Activated T-cell treated with anti-CD3 and anti-CD28 coated beads, Interleukin-2, amount 50 U/mL, for 72 hours (primary cell): Measurements from ENCODE around the gene TMEM81. TPM values are rescaled to one million over a fixed set of nuclear protein-coding genes. Genes with fewer than 3 reads are reported as not detected.

Experiments used
- ATAC-seq, 2 donors: fragments of 150-1000 bp; cut with Tn5 transposase; replicated peaks in 1 of 2; 2 replicates each; pipeline ENCODE4 v1.10.0; 2021; ENCODE audit warnings: moderate library complexity in 2 of 2, mild to moderate bottlenecking in 1 of 2
- DNase-seq, 2 donors: peaks; one replicate each; pipeline ENCODE4 v3.0.0; 2021 to 2022; ENCODE audit warnings: mixed read lengths in 1 of 2
- H3K27ac Mint-ChIP-seq: one replicate; pipeline ENCODE4 v1.8.0; 2022; ENCODE audit warnings: mild to moderate bottlenecking, moderate library complexity, mixed read lengths
- H3K27me3 Mint-ChIP-seq: one replicate; pipeline ENCODE4 v1.8.0; 2022; ENCODE audit warnings: low read depth, mixed read lengths
- H3K36me3 Mint-ChIP-seq, 2 donors: one replicate each; pipeline ENCODE4 v1.8.0; 2022; ENCODE audit warnings: mixed read lengths in 2 of 2, mild to moderate bottlenecking in 1 of 2; ENCODE audit not compliant: insufficient read depth in 2 of 2
- H3K4me1 Mint-ChIP-seq: one replicate; pipeline ENCODE4 v1.8.0; 2022; ENCODE audit warnings: low read depth, mixed read lengths
- H3K4me3 Mint-ChIP-seq, 2 donors: one replicate each; pipeline ENCODE4 v1.8.0; 2022; ENCODE audit warnings: mild to moderate bottlenecking in 2 of 2, mixed read lengths in 2 of 2, moderate library complexity in 2 of 2
- H3K9me3 Mint-ChIP-seq, 2 donors: one replicate each; pipeline ENCODE4 v1.8.0; 2022; ENCODE audit warnings: mixed read lengths in 2 of 2
- total RNA-seq, 2 donors: library from RNA; stranded (reverse); gene quantifications; one replicate each; pipeline ENCODE4 v1.2.3, GENCODE V29; 2022

Gene TMEM81
- total RNA-seq, 2 donors from 2014 or later = 5.2 to 6.1 TPM

- Mint-ChIP-seq H3K9me3 (no peaks in the 10 kb centered on the region), H3K27me3 (no peaks in the 10 kb centered on the region), H3K4me1 (no peaks in the 10 kb centered on the region), H3K27ac (no peak overlapping the region), H3K4me3 (no peak overlapping the region), H3K36me3 (no peaks in the 10 kb centered on the region)
- ATAC-seq = no peak
- no peak for DNase-seq
Measured at GRCh38 chr1:205062895-205063294, 21.4 kb downstream of the TMEM81 start.

- no peak for ATAC-seq
- no peak overlapping the region for H3K27ac Mint-ChIP-seq
- H3K27me3 Mint-ChIP-seq = no peaks in the 10 kb centered on the region
- H3K4me3 Mint-ChIP-seq = no peak overlapping the region
- no peaks in the 10 kb centered on the region for H3K36me3 Mint-ChIP-seq
- no peaks in the 10 kb centered on the region for H3K4me1 Mint-ChIP-seq
- DNase-seq = no peak
- no peaks in the 10 kb centered on the region for H3K9me3 Mint-ChIP-seq
Measured at GRCh38 chr1:205062319-205062718, 21.9 kb downstream of the TMEM81 start.

- no peak overlapping the region for H3K4me3 Mint-ChIP-seq
- peak; percentile 76 to 78 for DNase-seq
- no peak overlapping the region for H3K27ac Mint-ChIP-seq
- no peaks in the 10 kb centered on the region for H3K27me3 Mint-ChIP-seq
- no peaks in the 10 kb centered on the region for H3K36me3 Mint-ChIP-seq
- no peaks in the 10 kb centered on the region for H3K9me3 Mint-ChIP-seq
- H3K4me1 Mint-ChIP-seq = no peaks in the 10 kb centered on the region
- ATAC-seq = peak; percentile 54 to 56
Measured at GRCh38 chr1:205061665-205062069, 22.6 kb downstream of the TMEM81 start.

- Mint-ChIP-seq H3K4me1 (no peaks in the 10 kb centered on the region), H3K9me3 (no peaks in the 10 kb centered on the region)
Measured at GRCh38 chr1:205061227-205061626, 23.0 kb downstream of the TMEM81 start.

GRCh38 chr1:205060746-205061145, 23.5 kb downstream of the TMEM81 start:
- H3K4me3 Mint-ChIP-seq = no peak overlapping the region
- no peak overlapping the region for H3K27ac Mint-ChIP-seq
- H3K36me3 Mint-ChIP-seq = no peaks in the 10 kb centered on the region
- no peak for ATAC-seq
- H3K9me3 Mint-ChIP-seq = no peaks in the 10 kb centered on the region
- no peak for DNase-seq
- H3K27me3 Mint-ChIP-seq = no peaks in the 10 kb centered on the region
- no peaks in the 10 kb centered on the region for H3K4me1 Mint-ChIP-seq

More at GRCh38 chr1:205061227-205061626, 23.0 kb downstream of the TMEM81 start:
- no peak overlapping the region for H3K27ac Mint-ChIP-seq
- no peak overlapping the region for H3K4me3 Mint-ChIP-seq
- no peak for DNase-seq
- H3K36me3 Mint-ChIP-seq = no peaks in the 10 kb centered on the region
- peak in 1 of 2 donors; percentile 28 for ATAC-seq
- H3K27me3 Mint-ChIP-seq = no peaks in the 10 kb centered on the region

- Mint-ChIP-seq H3K27ac (no peak overlapping the region), H3K36me3 (no peaks in the 10 kb centered on the region), H3K27me3 (no peaks in the 10 kb centered on the region), H3K4me1 (no peaks in the 10 kb centered on the region), H3K4me3 (no peak overlapping the region), H3K9me3 (no peaks in the 10 kb centered on the region)
- DNase-seq (no peak), ATAC-seq (no peak)
Measured at GRCh38 chr1:205059660-205060059, 24.6 kb downstream of the TMEM81 start.

- no peak for ATAC-seq
- Mint-ChIP-seq H3K27me3 (no peaks in the 10 kb centered on the region), H3K4me3 (no peak overlapping the region), H3K4me1 (no peaks in the 10 kb centered on the region), H3K9me3 (no peaks in the 10 kb centered on the region), H3K36me3 (no peaks in the 10 kb centered on the region), H3K27ac (no peak overlapping the region)
- no peak for DNase-seq
Measured at GRCh38 chr1:205058853-205059252, 25.4 kb downstream of the TMEM81 start.

- DNase-seq (no peak), ATAC-seq (no peak)
- no peaks in the 10 kb centered on the region for H3K4me1 Mint-ChIP-seq
- H3K27me3 Mint-ChIP-seq = no peaks in the 10 kb centered on the region
- no peak overlapping the region for H3K4me3 Mint-ChIP-seq
- no peaks in the 10 kb centered on the region for H3K36me3 Mint-ChIP-seq
- no peaks in the 10 kb centered on the region for H3K9me3 Mint-ChIP-seq
- H3K27ac Mint-ChIP-seq = no peak overlapping the region
Measured at GRCh38 chr1:205057808-205058575, 26.3 kb downstream of the TMEM81 start.

- H3K36me3 Mint-ChIP-seq = no peaks in the 10 kb centered on the region
- no peak overlapping the region for H3K27ac Mint-ChIP-seq
- no peaks in the 10 kb centered on the region for H3K4me1 Mint-ChIP-seq
- no peak overlapping the region for H3K4me3 Mint-ChIP-seq
- H3K9me3 Mint-ChIP-seq = no peaks in the 10 kb centered on the region
- H3K27me3 Mint-ChIP-seq = no peaks in the 10 kb centered on the region
- ATAC-seq (no peak), DNase-seq (no peak)
Measured at GRCh38 chr1:205056956-205057568, 27.2 kb downstream of the TMEM81 start.

- Mint-ChIP-seq H3K27ac (no peak overlapping the region), H3K36me3 (no peaks in the 10 kb centered on the region), H3K4me1 (no peaks in the 10 kb centered on the region), H3K27me3 (no peaks in the 10 kb centered on the region), H3K9me3 (no peaks in the 10 kb centered on the region), H3K4me3 (no peak overlapping the region)
- ATAC-seq (no peak), DNase-seq (no peak)
Measured at GRCh38 chr1:205056188-205056611, 28.1 kb downstream of the TMEM81 start.

- DNase-seq (no peak), ATAC-seq (no peak)
- no peaks in the 10 kb centered on the region for H3K9me3 Mint-ChIP-seq
- no peak overlapping the region for H3K4me3 Mint-ChIP-seq
- no peaks in the 10 kb centered on the region for H3K4me1 Mint-ChIP-seq
- H3K36me3 Mint-ChIP-seq = no peaks in the 10 kb centered on the region
- H3K27ac Mint-ChIP-seq = no peak overlapping the region
- H3K27me3 Mint-ChIP-seq = no peaks in the 10 kb centered on the region
Measured at GRCh38 chr1:205054013-205054412, 30.2 kb downstream of the TMEM81 start.

- no peak overlapping the region for H3K27ac Mint-ChIP-seq
- no peak for DNase-seq
- no peaks in the 10 kb centered on the region for H3K4me1 Mint-ChIP-seq
- no peaks in the 10 kb centered on the region for H3K27me3 Mint-ChIP-seq
- H3K36me3 Mint-ChIP-seq = no peaks in the 10 kb centered on the region
- H3K4me3 Mint-ChIP-seq = no peak overlapping the region
- no peaks in the 10 kb centered on the region for H3K9me3 Mint-ChIP-seq
- ATAC-seq = no peak
Measured at GRCh38 chr1:205053296-205053695, 31.0 kb downstream of the TMEM81 start.

GRCh38 chr1:205052690-205053089, 31.6 kb downstream of the TMEM81 start:
- Mint-ChIP-seq H3K4me3 (no peak overlapping the region), H3K9me3 (no peaks in the 10 kb centered on the region)
- no peak for DNase-seq

GRCh38 chr1:205049479-205049878, 34.8 kb downstream of the TMEM81 start:
- no peak for ATAC-seq
- Mint-ChIP-seq H3K36me3 (no peaks in the 10 kb centered on the region), H3K27ac (no peak overlapping the region), H3K4me1 (no peaks in the 10 kb centered on the region), H3K27me3 (peaks cover 14% of the 10 kb centered on the region), H3K4me3 (no peak overlapping the region), H3K9me3 (no peaks in the 10 kb centered on the region)
- DNase-seq = no peak

More at GRCh38 chr1:205052690-205053089, 31.6 kb downstream of the TMEM81 start:
- H3K4me1 Mint-ChIP-seq = no peaks in the 10 kb centered on the region
- no peak overlapping the region for H3K27ac Mint-ChIP-seq
- no peaks in the 10 kb centered on the region for H3K27me3 Mint-ChIP-seq
- no peaks in the 10 kb centered on the region for H3K36me3 Mint-ChIP-seq
- no peak for ATAC-seq
